ENCODE data around the gene SYNE3.

GRCh38 chr14:95538801-95539509, 22.5 kb upstream of the SYNE3 start:
- TF ChIP-seq CTCF (IDR thresholded peaks at IDR 0.05) (no peak), POLR2A (IDR thresholded peaks at IDR 0.05) (no peak), EP300 (IDR thresholded peaks at IDR 0.05) (no peak)
